GM23338 (cell line): ENCODE measurements around the gene HELT. TPM values are rescaled to one million over a fixed set of nuclear protein-coding genes. Genes with fewer than 3 reads are reported as not detected.

Experiments
- ATAC-seq: fragments of 200-7000 bp; cut with Tn5 transposase; 3 replicates; pipeline ENCODE4 v1.9.1; 2020
- DNase-seq: peaks from one replicate; pipeline ENCODE4 v3.0.0-alpha.2; 2015; ENCODE audit warnings: low spot score
- H2AFZ ChIP-seq: fragments of 200-600 bp; sonication (generic); 2 replicates; pipeline ENCODE4 v1.8.0; 2016; ENCODE audit warnings: antibody characterized with exemption, mild to moderate bottlenecking, moderate library complexity
- H3F3A ChIP-seq: fragments of 200-600 bp; sonication (generic); replicated peaks from 2 replicates; pipeline ENCODE4 v1.8.0; 2017; ENCODE audit warnings: antibody characterized with exemption, mixed run types, low read depth
- H3K27ac ChIP-seq: fragments of 200-600 bp; sonication (generic); 2 replicates; pipeline ENCODE4 v1.6.1; 2016; ENCODE audit warnings: low read depth
- H3K27me3 ChIP-seq: fragments of 200-600 bp; sonication (generic); 2 replicates; pipeline ENCODE4 v1.8.0; 2016; ENCODE audit warnings: mild to moderate bottlenecking, mixed run types, moderate library complexity; ENCODE audit not compliant: insufficient read depth
- H3K36me3 ChIP-seq: fragments of 200-600 bp; sonication (generic); 2 replicates; pipeline ENCODE4 v1.8.0; 2016; ENCODE audit warnings: mild to moderate bottlenecking; ENCODE audit not compliant: insufficient read depth
- H3K4me1 ChIP-seq: fragments of 200-600 bp; sonication (generic); 2 replicates; pipeline ENCODE4 v1.8.0; 2016; ENCODE audit warnings: mild to moderate bottlenecking, moderate library complexity; ENCODE audit not compliant: insufficient read depth
- H3K4me2 ChIP-seq: fragments of 200-600 bp; sonication (generic); 2 replicates; pipeline ENCODE4 v1.7.1; 2017; ENCODE audit warnings: mixed run types
- H3K4me3 ChIP-seq: fragments of 200-600 bp; sonication (generic); 2 replicates; pipeline ENCODE4 v1.6.1; 2016; ENCODE audit warnings: mixed run types
- H3K79me2 ChIP-seq: fragments of 200-600 bp; sonication (generic); replicated peaks from 2 replicates; pipeline ENCODE4 v1.8.0; 2017; ENCODE audit warnings: mild to moderate bottlenecking; ENCODE audit not compliant: insufficient read depth
- H3K9me2 ChIP-seq: fragments of 200-600 bp; sonication (generic); 2 replicates; pipeline ENCODE4 v1.8.0; 2017; ENCODE audit not compliant: insufficient read depth
- H4K20me1 ChIP-seq: fragments of 200-600 bp; sonication (generic); replicated peaks from 2 replicates; pipeline ENCODE4 v1.8.0; 2017; ENCODE audit warnings: mild to moderate bottlenecking; ENCODE audit not compliant: insufficient read depth
- H3K27ac Mint-ChIP-seq: 2 replicates; pipeline ENCODE4 v1.8.0; 2020; ENCODE audit warnings: inconsistent platforms, mild to moderate bottlenecking, moderate library complexity, mixed read lengths
- H3K27me3 Mint-ChIP-seq: 3 replicates; pipeline ENCODE4 v1.8.0; 2022; ENCODE audit warnings: low read depth, mild to moderate bottlenecking, moderate library complexity, mixed read lengths, inconsistent platforms; ENCODE audit not compliant: insufficient read depth, poor library complexity
- H3K36me3 Mint-ChIP-seq: 3 replicates; pipeline ENCODE4 v1.8.0; 2021; ENCODE audit warnings: low read depth, mild to moderate bottlenecking, inconsistent platforms, moderate library complexity, mixed read lengths
- H3K4me1 Mint-ChIP-seq: 3 replicates; pipeline ENCODE4 v1.8.0; 2020; ENCODE audit warnings: mild to moderate bottlenecking, inconsistent platforms, mixed read lengths
- H3K4me3 Mint-ChIP-seq: 3 replicates; pipeline ENCODE4 v1.8.0; 2021; ENCODE audit warnings: moderate library complexity, mild to moderate bottlenecking, inconsistent platforms, mixed read lengths
- H3K9me3 Mint-ChIP-seq: 3 replicates; pipeline ENCODE4 v1.8.0; 2020; ENCODE audit warnings: moderate library complexity, mild to moderate bottlenecking, inconsistent platforms, mixed read lengths
- CREB1 ChIP-seq: fragments of 250-450 bp; sonication (Bioruptor Pico); IDR thresholded peaks from 2 replicates; pipeline ENCODE4 v1.5.0; 2020; ENCODE audit warnings: low read depth, mild to moderate bottlenecking, moderate library complexity
- CTCF ChIP-seq, 2 experiments: fragments of 200-600 bp in 1 of 2; sonication (generic) in 1 of 2; conservative IDR thresholded peaks; 2 replicates each; pipeline versions ENCODE4 v1.5.1 to v1.6.1; 2016 to 2017; ENCODE audit warnings: antibody characterized with exemption in 2 of 2, low read depth in 2 of 2, mild to moderate bottlenecking in 2 of 2, moderate library complexity in 1 of 2
- EZH2 ChIP-seq: fragments of 200-600 bp; sonication (generic); IDR thresholded peaks from one replicate; pipeline ENCODE4 v1.8.0; 2017; ENCODE audit warnings: antibody characterized with exemption, mild to moderate bottlenecking, low read depth; ENCODE audit not compliant: unreplicated experiment
- EZH2phosphoT487 ChIP-seq: fragments of 200-600 bp; sonication (generic); IDR thresholded peaks from one replicate; pipeline ENCODE4 v1.8.1; 2018; ENCODE audit warnings: antibody characterized with exemption; ENCODE audit not compliant: unreplicated experiment
- JUNB ChIP-seq: IDR thresholded peaks from one replicate; pipeline ENCODE4 v1.6.1; 2016; ENCODE audit warnings: antibody characterized with exemption; ENCODE audit not compliant: unreplicated experiment
- NANOG ChIP-seq: IDR thresholded peaks from 2 replicates; pipeline ENCODE4 v1.6.1; 2016; ENCODE audit warnings: antibody characterized with exemption, borderline replicate concordance
- POLR2AphosphoS5 ChIP-seq: IDR thresholded peaks from 2 replicates; pipeline ENCODE4 v1.6.1; 2016; ENCODE audit warnings: antibody characterized with exemption, low read depth
- STAT1 ChIP-seq: IDR thresholded peaks from one replicate; pipeline ENCODE4 v1.6.1; 2016; ENCODE audit warnings: antibody characterized with exemption; ENCODE audit not compliant: unreplicated experiment
- ZNF114 ChIP-seq: fragments of 250-450 bp; sonication (Bioruptor Pico); IDR thresholded peaks from 2 replicates; pipeline ENCODE4 v1.5.0; 2020; ENCODE audit warnings: mild to moderate bottlenecking, moderate library complexity
- ZNF331 ChIP-seq: fragments of 250-450 bp; sonication (Bioruptor Pico); IDR thresholded peaks from 2 replicates; pipeline ENCODE4 v1.5.0; 2020; ENCODE audit warnings: low read depth, mild to moderate bottlenecking, moderate library complexity
- polyA plus RNA-seq: library from polyadenylated mRNA; unstranded; fragments of >200 nt; fragmentation: Nextera tagmentation; extraction: Ambion mirVana; gene quantifications from 2 replicates; pipeline ENCODE4 v1.2.1, GENCODE V29; 2016
- total RNA-seq: library from RNA; depleted of rRNA; stranded (reverse); fragments of >200 nt; shearing (Covaris generic); gene quantifications from 2 replicates; pipeline ENCODE4 v1.2.3, GENCODE V29; 2014
- TF ChIP-seq, protein P1 (sequence below): fragments of 250-450 bp; sonication (Bioruptor Pico); IDR thresholded peaks from 2 replicates; pipeline ENCODE4 v1.5.0; 2020; ENCODE audit warnings: mild to moderate bottlenecking, moderate library complexity
- TF ChIP-seq, protein P2 (sequence below): IDR thresholded peaks from 2 replicates; pipeline ENCODE4 v1.6.1; 2016; ENCODE audit warnings: antibody characterized with exemption

The HELT gene
- total and polyA plus RNA-seq, 2 experiments from 2014 or later = not detected

DNA sequence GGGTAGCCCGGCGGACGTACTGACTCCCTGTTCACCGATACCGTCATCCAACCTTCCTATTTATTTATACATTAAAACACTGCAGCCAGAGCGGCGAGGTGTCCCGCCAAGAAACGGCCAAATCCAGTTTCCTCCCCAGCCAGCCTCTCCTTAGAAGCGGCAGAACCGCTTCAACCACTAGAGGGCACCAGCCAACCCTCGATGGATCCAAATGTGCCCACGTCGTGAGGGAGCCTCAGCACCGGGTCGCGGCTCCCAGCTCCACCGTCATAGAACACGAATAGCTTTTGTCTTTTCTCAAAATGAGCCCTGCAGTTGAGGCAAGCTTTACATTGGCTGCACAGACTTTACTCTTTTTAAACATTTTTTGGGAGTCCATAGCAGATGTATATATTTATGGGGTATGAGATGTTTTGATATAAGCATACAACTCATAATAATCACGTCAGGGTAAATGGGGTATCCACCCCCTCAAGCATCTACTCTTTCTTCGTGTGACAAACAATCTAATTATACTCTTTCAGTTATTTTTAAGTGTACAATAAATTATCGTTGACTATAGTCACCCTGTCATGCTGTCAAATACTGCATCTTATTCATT, 13.0 kb upstream of the HELT start (continued):
- TF ChIP-seq, protein P1, sequence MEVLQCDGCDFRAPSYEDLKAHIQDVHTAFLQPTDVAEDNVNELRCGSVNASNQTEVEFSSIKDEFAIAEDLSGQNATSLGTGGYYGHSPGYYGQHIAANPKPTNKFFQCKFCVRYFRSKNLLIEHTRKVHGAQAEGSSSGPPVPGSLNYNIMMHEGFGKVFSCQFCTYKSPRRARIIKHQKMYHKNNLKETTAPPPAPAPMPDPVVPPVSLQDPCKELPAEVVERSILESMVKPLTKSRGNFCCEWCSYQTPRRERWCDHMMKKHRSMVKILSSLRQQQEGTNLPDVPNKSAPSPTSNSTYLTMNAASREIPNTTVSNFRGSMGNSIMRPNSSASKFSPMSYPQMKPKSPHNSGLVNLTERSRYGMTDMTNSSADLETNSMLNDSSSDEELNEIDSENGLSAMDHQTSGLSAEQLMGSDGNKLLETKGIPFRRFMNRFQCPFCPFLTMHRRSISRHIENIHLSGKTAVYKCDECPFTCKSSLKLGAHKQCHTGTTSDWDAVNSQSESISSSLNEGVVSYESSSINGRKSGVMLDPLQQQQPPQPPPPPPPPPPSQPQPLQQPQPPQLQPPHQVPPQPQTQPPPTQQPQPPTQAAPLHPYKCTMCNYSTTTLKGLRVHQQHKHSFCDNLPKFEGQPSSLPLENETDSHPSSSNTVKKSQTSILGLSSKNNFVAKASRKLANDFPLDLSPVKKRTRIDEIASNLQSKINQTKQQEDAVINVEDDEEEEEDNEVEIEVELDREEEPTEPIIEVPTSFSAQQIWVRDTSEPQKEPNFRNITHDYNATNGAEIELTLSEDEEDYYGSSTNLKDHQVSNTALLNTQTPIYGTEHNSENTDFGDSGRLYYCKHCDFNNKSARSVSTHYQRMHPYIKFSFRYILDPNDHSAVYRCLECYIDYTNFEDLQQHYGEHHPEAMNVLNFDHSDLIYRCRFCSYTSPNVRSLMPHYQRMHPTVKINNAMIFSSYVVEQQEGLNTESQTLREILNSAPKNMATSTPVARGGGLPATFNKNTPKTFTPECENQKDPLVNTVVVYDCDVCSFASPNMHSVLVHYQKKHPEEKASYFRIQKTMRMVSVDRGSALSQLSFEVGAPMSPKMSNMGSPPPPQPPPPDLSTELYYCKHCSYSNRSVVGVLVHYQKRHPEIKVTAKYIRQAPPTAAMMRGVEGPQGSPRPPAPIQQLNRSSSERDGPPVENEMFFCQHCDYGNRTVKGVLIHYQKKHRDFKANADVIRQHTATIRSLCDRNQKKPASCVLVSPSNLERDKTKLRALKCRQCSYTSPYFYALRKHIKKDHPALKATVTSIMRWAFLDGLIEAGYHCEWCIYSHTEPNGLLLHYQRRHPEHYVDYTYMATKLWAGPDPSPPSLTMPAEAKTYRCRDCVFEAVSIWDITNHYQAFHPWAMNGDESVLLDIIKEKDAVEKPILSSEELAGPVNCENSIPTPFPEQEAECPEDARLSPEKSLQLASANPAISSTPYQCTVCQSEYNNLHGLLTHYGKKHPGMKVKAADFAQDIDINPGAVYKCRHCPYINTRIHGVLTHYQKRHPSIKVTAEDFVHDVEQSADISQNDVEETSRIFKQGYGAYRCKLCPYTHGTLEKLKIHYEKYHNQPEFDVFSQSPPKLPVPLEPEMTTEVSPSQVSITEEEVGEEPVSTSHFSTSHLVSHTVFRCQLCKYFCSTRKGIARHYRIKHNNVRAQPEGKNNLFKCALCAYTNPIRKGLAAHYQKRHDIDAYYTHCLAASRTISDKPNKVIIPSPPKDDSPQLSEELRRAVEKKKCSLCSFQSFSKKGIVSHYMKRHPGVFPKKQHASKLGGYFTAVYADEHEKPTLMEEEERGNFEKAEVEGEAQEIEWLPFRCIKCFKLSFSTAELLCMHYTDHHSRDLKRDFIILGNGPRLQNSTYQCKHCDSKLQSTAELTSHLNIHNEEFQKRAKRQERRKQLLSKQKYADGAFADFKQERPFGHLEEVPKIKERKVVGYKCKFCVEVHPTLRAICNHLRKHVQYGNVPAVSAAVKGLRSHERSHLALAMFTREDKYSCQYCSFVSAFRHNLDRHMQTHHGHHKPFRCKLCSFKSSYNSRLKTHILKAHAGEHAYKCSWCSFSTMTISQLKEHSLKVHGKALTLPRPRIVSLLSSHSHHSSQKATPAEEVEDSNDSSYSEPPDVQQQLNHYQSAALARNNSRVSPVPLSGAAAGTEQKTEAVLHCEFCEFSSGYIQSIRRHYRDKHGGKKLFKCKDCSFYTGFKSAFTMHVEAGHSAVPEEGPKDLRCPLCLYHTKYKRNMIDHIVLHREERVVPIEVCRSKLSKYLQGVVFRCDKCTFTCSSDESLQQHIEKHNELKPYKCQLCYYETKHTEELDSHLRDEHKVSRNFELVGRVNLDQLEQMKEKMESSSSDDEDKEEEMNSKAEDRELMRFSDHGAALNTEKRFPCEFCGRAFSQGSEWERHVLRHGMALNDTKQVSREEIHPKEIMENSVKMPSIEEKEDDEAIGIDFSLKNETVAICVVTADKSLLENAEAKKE = no peak
- TF ChIP-seq STAT1 (no peak), JUNB (no peak), ZNF331 (CRISPR knock-in tag) (no peak), EZH2phosphoT487 (no peak)
- TF ChIP-seq, protein P2, sequence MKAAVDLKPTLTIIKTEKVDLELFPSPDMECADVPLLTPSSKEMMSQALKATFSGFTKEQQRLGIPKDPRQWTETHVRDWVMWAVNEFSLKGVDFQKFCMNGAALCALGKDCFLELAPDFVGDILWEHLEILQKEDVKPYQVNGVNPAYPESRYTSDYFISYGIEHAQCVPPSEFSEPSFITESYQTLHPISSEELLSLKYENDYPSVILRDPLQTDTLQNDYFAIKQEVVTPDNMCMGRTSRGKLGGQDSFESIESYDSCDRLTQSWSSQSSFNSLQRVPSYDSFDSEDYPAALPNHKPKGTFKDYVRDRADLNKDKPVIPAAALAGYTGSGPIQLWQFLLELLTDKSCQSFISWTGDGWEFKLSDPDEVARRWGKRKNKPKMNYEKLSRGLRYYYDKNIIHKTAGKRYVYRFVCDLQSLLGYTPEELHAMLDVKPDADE = no peak

DNA sequence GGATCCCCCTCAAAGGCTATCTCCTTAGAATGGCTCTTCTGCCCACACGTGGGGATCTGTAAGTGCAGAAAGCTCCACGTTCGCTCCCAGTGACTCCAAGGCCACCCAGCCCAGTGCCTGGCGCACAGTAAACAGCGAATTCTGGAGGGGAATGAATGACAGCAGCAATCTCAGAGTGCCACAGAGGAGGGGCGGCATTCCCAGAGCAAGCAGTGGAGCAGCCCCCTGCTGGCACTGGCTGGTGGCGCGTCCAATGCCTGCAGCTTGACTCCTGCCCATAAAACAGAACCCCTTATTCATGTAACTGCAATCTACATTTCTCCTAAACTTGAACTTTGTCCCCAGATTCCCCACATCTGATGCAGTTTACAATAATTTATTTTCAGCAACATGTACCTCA, 6.9 kb upstream of the HELT start:
- peaks cover 3% of the 10 kb centered on the region; the same call in 2 of the 3 replicates for H3K9me3 Mint-ChIP-seq
- H3K27ac Mint-ChIP-seq = no peak overlapping the region
- Histone ChIP-seq H3K27ac (no peak overlapping the region), H3K4me2 (no peak overlapping the region), H3K27me3 (peaks cover 70% of the 10 kb centered on the region), H3K4me3 (no peak overlapping the region), H4K20me1 (0 out of 2 replicates have a peak, but pooled peaks cover 6% of the 10 kb centered on the region), H3K36me3 (no peaks in the 10 kb centered on the region), H2AFZ (peak overlapping the region; percentile 83; the same call in 1 of the 2 replicates), H3F3A (0 out of 2 replicates have a peak, but pooled peaks cover 7% of the 10 kb centered on the region), H3K4me1 (peaks cover 29% of the 10 kb centered on the region; the same call in 1 of the 2 replicates), H3K79me2 (no peaks in the 10 kb centered on the region), H3K9me2 (peaks cover 4% of the 10 kb centered on the region; the same call in 1 of the 2 replicates)
- peaks cover 72% of the 10 kb centered on the region for H3K27me3 Mint-ChIP-seq
- no peak overlapping the region for H3K4me3 Mint-ChIP-seq
- H3K36me3 Mint-ChIP-seq = no peaks in the 10 kb centered on the region; the same call in 2 of the 3 replicates
- peak; percentile 76 for DNase-seq
- H3K4me1 Mint-ChIP-seq = peaks cover 26% of the 10 kb centered on the region
- ATAC-seq = peak; percentile 63
- TF ChIP-seq STAT1 (no peak), ZNF114 (no peak), EZH2 (no peak), POLR2AphosphoS5 (no peak), CREB1 (CRISPR knock-in tag) (0 out of 2 replicates have a peak, but pooled peaks have one; percentile 6), NANOG (no peak), CTCF (conservative IDR thresholded peaks at IDR 0.05; ENCODE audit: low read depth in 2 of 2) (peak; percentile 59 to 62)
- TF ChIP-seq, protein P2 = no peak
